ENCODE data around the gene TNS1.

DNA sequence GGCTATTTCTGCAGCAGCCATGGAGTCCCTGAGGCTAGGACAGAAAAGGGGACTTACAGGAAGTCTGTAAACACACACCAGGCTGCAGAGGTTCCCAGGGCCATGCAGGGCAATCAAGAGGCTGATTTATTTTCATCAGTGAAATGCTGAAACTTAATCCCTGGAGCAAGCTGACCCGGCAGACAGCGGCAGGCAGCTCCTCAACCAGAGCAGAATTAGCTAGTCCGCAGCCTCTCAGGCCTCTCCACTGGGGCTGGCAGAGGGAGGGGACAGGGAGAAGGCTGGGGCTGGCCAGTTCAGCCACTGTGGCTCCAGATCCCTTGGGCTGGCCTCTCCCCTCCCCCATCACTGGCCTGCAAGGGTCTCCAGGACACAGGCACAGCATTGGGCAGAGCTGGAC lies 136.3 kb downstream of the TNS1 start:
- TF ChIP-seq POLR2AphosphoS5 (IDR thresholded peaks at IDR 0.05; ENCODE audit: borderline replicate concordance, low read depth, low read length) (no peak), EZH2 (IDR thresholded peaks at IDR 0.05) (no peak), FOXP2 (optimal IDR thresholded peaks at IDR 0.05; ENCODE audit: control extremely low read depth, extremely low read length, insufficient read depth) (no peak)

Measured in SK-N-MC (cell line).